NCI-H82 (cell line): Measurements from ENCODE around the gene ZNF337.
A peak's percentile ranks its signal among the peaks of the same experiment; 100 is the strongest.
"Not testable (repeated sequence)": the region's sequence is repeated elsewhere in the genome, so short reads cannot be mapped to it uniquely, and the experiment has no call there.

Experiments
- DNase-seq: peaks from one replicate; lab custom pipeline; 2025; lab: John Stamatoyannopoulos, UW

The ZNF337 gene

GRCh38 chr20:25696371-25697131 is at the start of gene ZNF337:
TSS of gene ZNF337 (minus strand) at chr20:25696853. CDS start at chr20:25686417, 10,436 bp downstream.
- DNase-seq, result peak; percentile 99

- DNase-seq, result no peak
Observed at GRCh38 chr20:25745738-25746137, 49.1 kb upstream of the ZNF337 start.

DNA sequence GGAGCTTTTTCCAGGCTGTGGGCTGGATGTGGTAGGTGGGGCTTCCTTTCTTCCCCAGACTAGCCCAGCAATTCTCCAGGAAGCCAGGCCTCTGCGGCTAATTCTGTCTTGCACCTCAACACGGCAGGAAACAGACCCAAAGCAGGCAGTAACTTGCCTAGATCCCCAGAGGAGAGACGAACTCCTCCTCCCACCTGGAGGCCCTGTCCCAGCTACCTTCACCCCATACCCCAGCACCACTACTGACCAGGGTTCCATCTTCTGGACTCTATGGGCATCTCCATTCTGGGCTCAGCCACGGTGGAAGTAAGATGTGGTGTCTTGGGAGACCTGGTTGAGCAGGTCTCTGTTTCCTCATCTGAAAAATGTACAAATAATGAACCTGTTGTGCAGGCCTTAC is 48.4 kb upstream of the ZNF337 start:
- no peak for DNase-seq

DNA sequence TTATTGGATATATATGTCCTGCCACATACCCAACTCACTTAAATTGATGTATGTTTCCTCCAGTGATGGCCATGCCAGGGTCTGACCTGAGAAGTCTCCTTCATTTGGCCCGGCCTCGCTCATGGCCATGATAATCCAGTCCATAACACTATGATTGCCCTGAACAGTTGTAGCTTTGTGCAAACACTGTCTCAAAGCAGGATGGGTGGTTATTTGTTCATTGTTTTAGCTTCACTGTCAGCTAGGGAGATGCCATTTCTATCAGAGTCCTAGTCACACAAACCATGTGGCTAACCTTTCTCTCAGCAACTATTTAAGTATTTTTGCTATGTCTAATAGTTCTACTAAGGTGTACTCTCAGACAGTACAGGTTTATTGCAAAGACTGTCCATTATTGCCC is 47.6 kb upstream of the ZNF337 start:
- no peak for DNase-seq

DNA sequence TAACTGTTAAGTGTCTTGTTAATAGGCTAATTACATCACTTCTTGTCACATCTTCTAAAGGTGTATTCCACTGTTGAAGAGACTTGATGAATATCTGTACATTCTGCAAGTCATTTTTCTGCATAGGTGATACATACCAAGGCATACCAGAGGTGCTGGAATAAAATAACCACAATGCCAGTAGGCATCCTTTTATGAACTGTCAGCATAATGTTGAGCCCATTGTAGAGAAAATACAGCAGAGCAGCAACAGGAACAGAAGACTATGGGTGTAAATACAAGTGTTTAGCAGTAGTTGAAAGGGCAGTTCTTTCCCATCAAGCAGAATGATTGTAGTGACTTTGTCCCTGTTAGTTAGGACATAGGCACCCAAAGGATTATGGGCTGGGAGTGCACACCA is 44.4 kb upstream of the ZNF337 start:
- no peak for DNase-seq

DNA sequence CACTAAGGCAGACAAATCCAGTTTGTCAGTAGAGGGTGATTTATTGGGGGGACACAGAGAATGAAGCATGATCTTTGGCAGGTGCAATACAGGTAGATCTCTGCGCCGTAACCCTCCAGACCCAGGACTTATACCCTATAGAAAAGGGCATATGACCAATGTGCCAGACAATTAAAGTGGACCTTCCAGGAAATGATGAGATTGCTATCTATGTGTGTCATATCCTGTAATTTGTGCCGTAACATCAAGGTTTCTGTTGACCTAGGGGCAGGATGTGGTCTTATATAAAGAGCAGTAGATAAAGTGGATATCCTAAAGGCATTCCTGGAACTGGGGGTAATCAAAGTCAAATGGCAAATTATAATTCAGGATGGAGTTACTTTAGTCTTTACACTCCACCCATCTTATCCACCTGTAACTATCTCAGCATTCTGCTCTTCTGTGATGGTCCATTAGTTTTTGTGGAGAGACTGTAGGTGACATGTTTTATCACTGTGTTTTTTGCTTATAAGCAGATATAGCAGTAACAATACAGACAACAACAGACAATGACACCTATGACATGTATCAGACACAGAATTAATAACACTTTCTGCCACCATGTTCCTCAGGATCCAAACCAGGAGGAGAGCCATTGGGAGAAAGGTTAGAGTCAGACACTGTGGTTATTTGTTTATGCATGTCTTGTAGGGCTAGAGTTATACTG is 43.1 kb upstream of the ZNF337 start:
- no peak for DNase-seq

DNA sequence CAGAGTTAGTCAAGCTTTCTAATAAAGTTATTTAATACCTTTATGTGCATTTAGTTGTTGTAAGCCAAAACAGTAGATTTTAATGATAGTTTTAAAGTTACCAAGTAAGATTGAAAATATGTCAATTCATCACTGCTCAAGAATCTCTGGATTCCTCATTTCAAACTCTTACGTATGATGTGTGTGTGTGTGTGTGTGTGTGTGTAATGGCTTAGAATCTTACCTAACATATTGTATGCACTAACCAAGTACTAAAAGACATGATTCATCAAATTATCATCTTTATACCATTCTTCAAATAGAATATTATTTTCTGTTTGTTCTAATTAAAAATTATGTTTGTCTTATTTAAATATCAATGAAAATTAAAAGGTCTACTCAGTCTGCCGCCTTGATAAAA is 41.5 kb upstream of the ZNF337 start:
- no peak for DNase-seq

- no peak for DNase-seq
Observed at GRCh38 chr20:25733903-25734302, 37.2 kb upstream of the ZNF337 start.

DNA sequence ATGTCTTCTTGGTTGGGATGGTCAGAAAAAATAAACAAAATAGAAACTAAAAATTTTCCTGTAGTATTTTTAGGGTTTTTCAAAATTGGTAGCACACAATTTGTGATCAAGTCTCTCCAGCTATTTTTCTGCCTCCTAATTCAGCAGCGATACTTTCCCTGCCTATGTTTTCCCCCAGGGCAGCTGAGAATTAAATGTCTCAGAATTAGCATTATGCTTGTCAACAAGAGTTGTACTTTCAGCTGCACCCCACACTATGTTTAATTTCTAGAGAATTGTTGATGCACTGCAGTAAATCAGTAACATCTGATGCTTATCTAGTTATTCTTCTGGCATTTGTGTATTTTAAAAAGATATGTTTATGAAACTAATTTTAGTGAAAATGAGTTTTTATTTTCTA is 34.2 kb upstream of the ZNF337 start:
- no peak for DNase-seq

- no peak for DNase-seq
Observed at GRCh38 chr20:25726357-25726756, 29.7 kb upstream of the ZNF337 start.

DNA sequence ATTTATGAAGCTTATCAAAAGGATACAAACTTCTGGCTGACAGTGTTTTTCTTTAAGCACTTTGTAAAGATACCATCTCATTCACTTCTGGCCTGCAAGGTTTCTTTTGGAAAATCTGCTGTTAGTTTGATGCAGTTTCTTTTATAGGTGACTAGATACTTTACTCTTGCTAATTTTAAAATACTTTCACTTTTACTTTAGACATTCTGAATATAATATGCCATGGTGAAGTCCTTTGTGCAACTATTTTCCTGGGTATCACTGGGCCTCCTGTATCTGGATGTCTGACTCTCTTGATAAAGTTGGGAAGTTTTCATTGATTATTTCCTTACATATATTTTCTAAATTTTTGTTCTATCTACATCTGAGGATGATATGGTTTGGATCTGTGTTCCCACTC is 29.0 kb upstream of the ZNF337 start:
- DNase-seq, result no peak

DNA sequence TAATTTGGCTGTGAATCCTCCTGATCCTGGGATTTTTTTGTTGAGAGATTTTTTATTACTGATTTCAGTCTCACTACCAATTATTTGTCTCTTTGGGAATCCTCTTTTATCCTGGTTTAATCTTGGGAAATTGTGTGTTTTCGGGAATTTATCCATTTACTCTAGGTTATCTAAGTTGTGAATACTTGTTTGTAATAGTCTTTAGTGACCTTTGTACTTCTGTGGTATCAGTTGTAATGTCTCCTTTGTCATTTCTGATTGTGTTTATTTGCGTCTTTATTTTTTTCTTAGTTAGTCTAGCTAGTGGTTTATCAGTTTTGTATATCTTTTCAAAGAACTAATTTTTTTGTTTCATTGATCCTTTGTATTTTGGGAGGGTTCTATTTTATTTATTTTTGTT is 27.3 kb upstream of the ZNF337 start:
- DNase-seq, result no peak

GRCh38 chr20:25720285-25720684 is 23.6 kb upstream of the ZNF337 start:
- no peak for DNase-seq

DNA sequence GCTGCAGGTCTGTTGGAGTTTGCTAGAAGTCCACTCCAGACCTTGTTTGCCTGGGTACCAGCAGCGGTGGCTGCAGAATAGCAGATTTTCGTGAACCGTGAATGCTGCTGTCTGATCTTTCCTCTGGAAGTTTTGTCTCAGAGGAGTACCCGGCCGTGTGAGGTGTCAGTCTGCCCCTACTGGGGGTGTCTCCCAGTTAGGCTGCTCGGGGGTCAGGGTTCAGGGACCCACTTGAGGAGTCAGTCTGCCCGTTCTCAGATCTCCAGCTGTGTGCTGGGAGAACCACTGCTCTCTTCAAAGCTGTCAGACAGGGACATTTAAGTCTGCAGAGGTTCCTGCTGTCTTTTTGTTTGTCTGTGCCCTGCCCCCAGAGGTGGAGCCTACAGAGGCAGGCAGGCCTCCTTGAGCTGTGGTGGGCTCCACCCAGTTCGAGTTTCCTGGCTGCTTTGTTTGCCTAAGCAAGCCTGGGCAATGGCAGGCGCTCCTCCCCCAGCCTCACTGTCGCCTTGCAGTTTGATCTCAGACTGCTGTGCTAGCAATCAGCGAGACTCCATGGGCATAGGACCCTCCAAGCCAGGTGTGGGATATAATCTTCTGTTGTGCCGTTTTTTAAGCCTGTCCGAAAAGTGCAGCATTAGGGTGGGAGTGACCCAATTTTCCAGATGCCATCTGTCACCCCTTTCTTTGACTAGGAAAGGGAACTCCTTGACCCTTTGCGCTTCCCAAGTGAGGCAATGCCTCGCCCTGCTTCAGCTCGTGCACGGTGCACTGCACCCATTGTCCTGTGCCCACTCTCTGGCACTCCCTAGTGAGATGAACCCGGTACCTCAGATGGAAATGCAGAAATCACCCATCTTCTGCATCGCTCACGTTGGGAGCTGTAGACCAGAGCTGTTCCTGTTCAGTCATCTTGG is 22.5 kb upstream of the ZNF337 start:
- not testable (repeated sequence) for DNase-seq

- DNase-seq, result no peak
Observed at GRCh38 chr20:25707695-25708094, 11.0 kb upstream of the ZNF337 start.

- no peak for DNase-seq
Observed at GRCh38 chr20:25706793-25707192, 10.1 kb upstream of the ZNF337 start.

- DNase-seq, result no peak
Observed at GRCh38 chr20:25705830-25706351, 9.2 kb upstream of the ZNF337 start.

- DNase-seq, result not testable (repeated sequence)
Observed at GRCh38 chr20:25704303-25704702, 7.7 kb upstream of the ZNF337 start.

DNA sequence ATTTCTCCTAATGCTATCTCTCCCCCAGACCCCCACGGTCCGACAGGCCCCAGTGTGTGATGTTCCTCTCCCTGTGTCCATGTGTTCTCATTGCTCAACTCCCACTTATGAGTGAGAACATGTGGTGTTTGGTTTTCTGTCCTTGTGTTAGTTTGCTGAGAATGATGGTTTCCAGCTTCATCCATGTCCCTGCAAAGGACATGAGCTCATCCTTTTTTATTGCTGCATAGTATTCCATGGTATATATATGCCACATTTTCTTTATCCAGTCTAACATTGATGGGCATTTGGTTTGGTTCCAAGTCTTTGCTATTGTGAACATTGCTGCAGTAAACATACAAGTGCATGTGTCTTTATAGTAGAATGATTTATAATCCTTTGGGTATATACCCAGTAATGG is 4.2 kb upstream of the ZNF337 start:
- not testable (repeated sequence) for DNase-seq

DNA sequence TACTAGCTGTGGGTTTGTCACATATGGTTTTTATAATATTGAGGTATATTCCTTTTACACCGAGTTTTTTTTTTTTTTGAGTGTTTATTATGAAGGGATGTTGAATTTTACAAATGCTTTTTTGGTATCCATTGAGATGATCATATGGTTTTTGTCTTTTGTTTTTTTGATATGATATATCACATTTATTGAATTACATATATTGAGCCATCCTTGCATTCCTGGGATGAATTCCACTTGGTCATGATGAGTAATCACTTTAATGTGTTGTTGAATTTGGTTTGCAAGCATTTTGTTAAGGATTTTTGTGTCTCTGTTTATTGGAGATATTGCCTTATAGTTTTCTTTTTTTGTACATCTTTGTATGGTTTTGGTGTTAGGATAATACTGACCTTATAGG is 3.3 kb upstream of the ZNF337 start:
- DNase-seq, result no peak

DNA sequence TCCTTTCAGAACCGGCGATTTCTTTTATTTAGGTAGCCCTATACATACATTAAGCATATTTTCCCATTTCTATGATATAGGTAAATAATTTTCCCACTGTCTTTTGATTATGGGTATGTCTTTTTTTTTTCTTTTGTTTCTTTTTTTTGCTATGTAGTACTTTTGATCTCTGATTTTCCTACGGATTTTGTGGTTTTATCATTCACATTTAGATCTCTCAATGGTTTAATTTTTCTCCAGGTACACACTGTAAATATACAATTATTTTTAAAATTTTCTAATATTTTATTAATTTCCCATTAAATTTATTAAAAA is 436 bp upstream of the ZNF337 start:
- no peak for DNase-seq

DNA sequence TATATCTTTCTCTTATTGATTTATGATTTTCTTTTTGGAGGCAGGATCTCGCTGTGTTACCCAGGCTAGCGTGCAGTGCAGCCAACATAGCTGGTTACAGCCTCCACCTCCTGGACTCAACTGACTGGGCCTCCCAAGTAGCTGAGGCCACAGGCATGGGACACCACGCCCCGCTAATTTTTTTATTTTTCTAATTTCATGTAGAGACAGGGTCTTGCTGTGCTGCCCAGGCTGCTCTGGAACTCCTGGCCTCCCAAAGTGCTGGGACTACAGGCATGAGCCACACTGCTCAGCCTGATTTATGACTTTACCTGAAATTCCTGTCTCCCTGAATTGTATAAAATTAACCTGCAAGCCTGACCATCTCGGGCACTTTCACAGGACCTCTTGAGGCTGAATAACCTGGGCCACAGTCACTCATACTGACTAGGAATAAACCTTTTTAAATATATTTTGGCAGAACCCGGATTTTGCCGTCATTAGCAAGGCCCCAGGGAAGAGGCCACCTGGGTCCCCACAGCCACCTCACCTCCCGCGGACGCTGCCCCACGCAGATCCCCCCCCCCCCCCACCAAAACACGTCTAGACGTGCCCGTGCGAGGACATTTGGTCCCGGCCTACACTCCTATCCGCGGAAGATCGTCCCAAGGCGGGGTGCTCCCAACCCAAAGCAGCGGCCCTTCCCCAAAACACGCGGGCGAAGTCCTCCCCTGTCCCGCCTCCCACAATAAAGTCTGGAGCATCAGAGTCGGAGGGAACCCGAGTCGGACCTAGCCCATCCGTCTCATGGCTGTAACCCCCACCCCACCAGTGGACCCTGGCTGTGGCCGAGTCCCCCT is 902 bp downstream of the ZNF337 start:
- peak; percentile 46 for DNase-seq
